Testis (tissue), 2 donors: ENCODE results near the gene SNRNP48.

Experiments used
- POLR2A ChIP-seq: fragments of 450-650 bp; IDR thresholded peaks from one replicate; pipeline ENCODE4 v1.6.1; 2017; ENCODE audit warnings: antibody characterized with exemption, mild to moderate bottlenecking, moderate library complexity
- TF ChIP-seq, protein P1 (sequence below), 3 experiments: fragments of 450-650 bp in 2 of 3; fragments of 200-600 bp in 1 of 3; sonication (generic) in 1 of 3; IDR thresholded peaks; one replicate each; pipeline ENCODE4 v1.5.1; 2016 to 2019; ENCODE audit warnings: antibody characterized with exemption in 3 of 3, mild to moderate bottlenecking in 2 of 3, moderate library complexity in 1 of 3

DNA sequence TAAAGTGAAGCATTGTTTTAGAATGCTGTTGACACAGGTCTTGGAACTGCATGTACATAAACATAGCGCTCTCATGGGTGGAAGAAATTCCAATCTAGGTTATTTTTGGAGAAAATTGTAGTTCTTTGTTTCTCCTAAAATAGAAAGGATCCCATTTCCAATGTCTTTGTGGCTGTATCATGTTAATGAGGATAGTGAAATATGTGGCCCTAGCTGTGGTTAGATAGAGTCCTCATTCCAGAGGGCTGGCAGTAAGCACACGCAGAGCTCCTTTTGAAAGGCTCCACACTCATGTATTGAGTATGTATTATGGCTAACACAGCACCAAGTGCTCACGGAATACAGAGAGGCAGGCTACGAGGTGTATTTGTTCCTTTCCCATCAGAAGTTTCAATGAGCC is 60.9 kb downstream of the SNRNP48 start:
- no peak for TF ChIP-seq POLR2A
- TF ChIP-seq, protein P1, sequence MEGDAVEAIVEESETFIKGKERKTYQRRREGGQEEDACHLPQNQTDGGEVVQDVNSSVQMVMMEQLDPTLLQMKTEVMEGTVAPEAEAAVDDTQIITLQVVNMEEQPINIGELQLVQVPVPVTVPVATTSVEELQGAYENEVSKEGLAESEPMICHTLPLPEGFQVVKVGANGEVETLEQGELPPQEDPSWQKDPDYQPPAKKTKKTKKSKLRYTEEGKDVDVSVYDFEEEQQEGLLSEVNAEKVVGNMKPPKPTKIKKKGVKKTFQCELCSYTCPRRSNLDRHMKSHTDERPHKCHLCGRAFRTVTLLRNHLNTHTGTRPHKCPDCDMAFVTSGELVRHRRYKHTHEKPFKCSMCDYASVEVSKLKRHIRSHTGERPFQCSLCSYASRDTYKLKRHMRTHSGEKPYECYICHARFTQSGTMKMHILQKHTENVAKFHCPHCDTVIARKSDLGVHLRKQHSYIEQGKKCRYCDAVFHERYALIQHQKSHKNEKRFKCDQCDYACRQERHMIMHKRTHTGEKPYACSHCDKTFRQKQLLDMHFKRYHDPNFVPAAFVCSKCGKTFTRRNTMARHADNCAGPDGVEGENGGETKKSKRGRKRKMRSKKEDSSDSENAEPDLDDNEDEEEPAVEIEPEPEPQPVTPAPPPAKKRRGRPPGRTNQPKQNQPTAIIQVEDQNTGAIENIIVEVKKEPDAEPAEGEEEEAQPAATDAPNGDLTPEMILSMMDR (IDR thresholded peaks at IDR 0.05) = no peak
